ENCODE measurements around the gene TENM4.

DNA sequence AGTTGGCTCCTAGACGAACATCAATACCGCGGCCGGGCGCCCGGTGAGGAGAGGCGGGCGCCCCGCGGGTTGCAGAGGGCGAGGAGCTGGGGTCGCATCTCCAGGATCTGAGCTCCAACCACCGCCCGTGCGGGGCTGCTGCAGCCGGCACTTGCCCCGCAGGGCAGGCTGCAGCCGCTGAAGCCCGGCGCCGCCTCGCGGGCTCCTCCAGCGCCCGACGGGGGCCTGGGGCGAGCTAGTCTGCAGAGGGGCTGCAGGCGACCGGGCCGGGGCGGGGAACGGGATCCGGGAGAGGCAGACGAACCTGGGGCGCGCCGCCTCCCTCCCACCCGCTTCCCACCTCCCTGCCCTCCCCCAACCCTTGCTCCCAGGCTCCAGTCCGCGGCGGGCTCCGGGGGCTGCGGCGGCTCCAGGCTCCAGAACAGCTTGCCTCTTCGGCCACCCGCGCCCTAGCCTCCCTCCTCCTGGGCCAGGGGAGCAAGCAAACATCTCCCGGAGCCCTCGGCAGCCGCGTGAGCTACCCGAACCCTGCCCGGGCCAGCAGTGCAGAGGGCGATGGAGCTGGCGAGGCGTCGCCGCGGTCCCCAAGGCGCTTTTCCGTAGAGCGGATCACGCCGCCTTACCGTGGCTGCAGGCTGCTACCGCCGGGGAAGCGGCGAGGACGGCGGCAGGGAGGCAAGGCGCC is 802 bp downstream of the TENM4 start:
- no peak for TF ChIP-seq POLR2A (IDR thresholded peaks at IDR 0.05)
- TF ChIP-seq, protein P1, sequence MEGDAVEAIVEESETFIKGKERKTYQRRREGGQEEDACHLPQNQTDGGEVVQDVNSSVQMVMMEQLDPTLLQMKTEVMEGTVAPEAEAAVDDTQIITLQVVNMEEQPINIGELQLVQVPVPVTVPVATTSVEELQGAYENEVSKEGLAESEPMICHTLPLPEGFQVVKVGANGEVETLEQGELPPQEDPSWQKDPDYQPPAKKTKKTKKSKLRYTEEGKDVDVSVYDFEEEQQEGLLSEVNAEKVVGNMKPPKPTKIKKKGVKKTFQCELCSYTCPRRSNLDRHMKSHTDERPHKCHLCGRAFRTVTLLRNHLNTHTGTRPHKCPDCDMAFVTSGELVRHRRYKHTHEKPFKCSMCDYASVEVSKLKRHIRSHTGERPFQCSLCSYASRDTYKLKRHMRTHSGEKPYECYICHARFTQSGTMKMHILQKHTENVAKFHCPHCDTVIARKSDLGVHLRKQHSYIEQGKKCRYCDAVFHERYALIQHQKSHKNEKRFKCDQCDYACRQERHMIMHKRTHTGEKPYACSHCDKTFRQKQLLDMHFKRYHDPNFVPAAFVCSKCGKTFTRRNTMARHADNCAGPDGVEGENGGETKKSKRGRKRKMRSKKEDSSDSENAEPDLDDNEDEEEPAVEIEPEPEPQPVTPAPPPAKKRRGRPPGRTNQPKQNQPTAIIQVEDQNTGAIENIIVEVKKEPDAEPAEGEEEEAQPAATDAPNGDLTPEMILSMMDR (IDR thresholded peaks at IDR 0.05) = no peak

All from Peyer's patch (tissue), 4 donors.